ENCODE measurements around the gene CDC42SE2.

The CDC42SE2 gene

GRCh38 chr5:131286400-131286715 is 22.5 kb downstream of the CDC42SE2 start:
- Histone ChIP-seq H3K4me2 (ENCODE audit: low read depth, low read length, poor library complexity, severe bottlenecking) (no peak overlapping the region), H3K4me3 (ENCODE audit: low read length, poor library complexity, severe bottlenecking) (no peak overlapping the region), H3K4me1 (ENCODE audit: insufficient read depth, low read length, poor library complexity, severe bottlenecking) (peaks cover 4% of the 10 kb centered on the region), H3K9ac (ENCODE audit: low read depth, low read length, poor library complexity, severe bottlenecking) (no peak overlapping the region), H3K79me2 (ENCODE audit: insufficient read depth, low read length) (peaks cover 91% of the 10 kb centered on the region), H2AFZ (ENCODE audit: low read length) (no peak overlapping the region), H3F3A (ENCODE audit: low read depth) (no peaks in the 10 kb centered on the region), H3K36me3 (ENCODE audit: insufficient read depth, low read length) (no peaks in the 10 kb centered on the region), H3K27me3 (ENCODE audit: insufficient read depth, low read length, poor library complexity, severe bottlenecking) (no peaks in the 10 kb centered on the region), H3K9me2 (replicated peaks; ENCODE audit: low read depth, low read length) (no peaks in the 10 kb centered on the region), H3K9me3 (ENCODE audit: insufficient read depth, low read depth, low read length) (no peaks in the 10 kb centered on the region), H4K20me1 (ENCODE audit: insufficient read depth, low read length, poor library complexity, severe bottlenecking) (peaks cover 39% of the 10 kb centered on the region)
- TF ChIP-seq EZH2phosphoT487 (IDR thresholded peaks at IDR 0.05; ENCODE audit: borderline replicate concordance) (no peak), CTCF (conservative IDR thresholded peaks at IDR 0.05; ENCODE audit: low read length) (no peak)

GRCh38 chr5:131288328-131288727 is 24.5 kb downstream of the CDC42SE2 start:
- Histone ChIP-seq H3F3A (ENCODE audit: low read depth) (no peaks in the 10 kb centered on the region), H3K79me2 (ENCODE audit: insufficient read depth, low read length) (peaks cover 90% of the 10 kb centered on the region), H3K36me3 (ENCODE audit: insufficient read depth, low read length) (no peaks in the 10 kb centered on the region), H3K4me3 (ENCODE audit: low read length, poor library complexity, severe bottlenecking) (no peak overlapping the region), H3K27me3 (ENCODE audit: insufficient read depth, low read length, poor library complexity, severe bottlenecking) (no peaks in the 10 kb centered on the region), H3K9ac (ENCODE audit: low read depth, low read length, poor library complexity, severe bottlenecking) (no peak overlapping the region), H3K9me3 (ENCODE audit: insufficient read depth, low read depth, low read length) (no peaks in the 10 kb centered on the region), H3K9me2 (replicated peaks; ENCODE audit: low read depth, low read length) (no peaks in the 10 kb centered on the region), H3K4me1 (ENCODE audit: insufficient read depth, low read length, poor library complexity, severe bottlenecking) (no peaks in the 10 kb centered on the region), H4K20me1 (ENCODE audit: insufficient read depth, low read length, poor library complexity, severe bottlenecking) (peaks cover 32% of the 10 kb centered on the region), H3K4me2 (ENCODE audit: low read depth, low read length, poor library complexity, severe bottlenecking) (no peak overlapping the region), H2AFZ (ENCODE audit: low read length) (no peak overlapping the region)
- no peak for TF ChIP-seq EZH2phosphoT487 (IDR thresholded peaks at IDR 0.05; ENCODE audit: borderline replicate concordance)
- TF ChIP-seq CTCF (conservative IDR thresholded peaks at IDR 0.05; ENCODE audit: low read length) = no peak

DNA sequence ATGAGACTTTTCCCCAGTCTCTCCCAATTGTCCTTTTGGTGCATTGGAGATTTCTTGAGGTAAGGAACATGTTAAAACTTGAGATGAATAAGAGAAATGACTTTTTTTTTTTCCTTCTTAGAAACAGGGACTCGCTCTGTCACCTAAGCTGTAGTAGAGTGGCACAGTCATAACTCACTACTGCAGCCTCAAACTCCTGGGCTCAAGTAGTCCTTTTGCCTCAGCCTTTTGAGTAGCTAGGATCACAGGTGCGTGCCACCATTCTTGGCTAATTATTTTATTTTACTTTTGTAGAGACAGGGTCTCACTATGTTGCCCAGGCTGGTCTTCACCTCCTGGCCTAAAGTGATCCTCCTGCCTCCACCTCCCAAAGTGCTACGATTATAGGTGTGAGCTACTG is 25.9 kb downstream of the CDC42SE2 start:
- H4K20me1 ChIP-seq (ENCODE audit: insufficient read depth, low read length, poor library complexity, severe bottlenecking) = peaks cover 28% of the 10 kb centered on the region
- H3K36me3 ChIP-seq (ENCODE audit: insufficient read depth, low read length) = no peaks in the 10 kb centered on the region
- H3K4me3 ChIP-seq (ENCODE audit: low read length, poor library complexity, severe bottlenecking) = no peak overlapping the region
- no peaks in the 10 kb centered on the region for H3K4me1 ChIP-seq (ENCODE audit: insufficient read depth, low read length, poor library complexity, severe bottlenecking)
- no peak overlapping the region for H2AFZ ChIP-seq (ENCODE audit: low read length)
- H3K9ac ChIP-seq (ENCODE audit: low read depth, low read length, poor library complexity, severe bottlenecking) = no peak overlapping the region
- H3K79me2 ChIP-seq (ENCODE audit: insufficient read depth, low read length) = peaks cover 90% of the 10 kb centered on the region
- no peak for TF ChIP-seq CTCF (conservative IDR thresholded peaks at IDR 0.05; ENCODE audit: low read length)
- no peak for TF ChIP-seq EZH2phosphoT487 (IDR thresholded peaks at IDR 0.05; ENCODE audit: borderline replicate concordance)
- no peaks in the 10 kb centered on the region for H3K9me3 ChIP-seq (ENCODE audit: insufficient read depth, low read depth, low read length)
- no peaks in the 10 kb centered on the region for H3K9me2 ChIP-seq (replicated peaks; ENCODE audit: low read depth, low read length)
- no peaks in the 10 kb centered on the region for H3F3A ChIP-seq (ENCODE audit: low read depth)
- H3K27me3 ChIP-seq (ENCODE audit: insufficient read depth, low read length, poor library complexity, severe bottlenecking) = no peaks in the 10 kb centered on the region
- no peak overlapping the region for H3K4me2 ChIP-seq (ENCODE audit: low read depth, low read length, poor library complexity, severe bottlenecking)

Data from Loucy (cell line).